BJ (cell line): ENCODE data around the gene SKAP1. TPM values are rescaled to one million over a fixed set of nuclear protein-coding genes. Genes with fewer than 3 reads are reported as not detected.

Experiments used
- CTCF ChIA-PET: fragments of 350-600 bp; formaldehyde crosslinking; extraction: SDS; loops from one replicate; lab custom pipeline; 2021; ENCODE audit warnings: antibody characterized with exemption, inconsistent platforms; lab: Yijun Ruan, JAX
- POLR2A ChIA-PET: fragments of 300-600 bp; sonication (Branson Sonifier 250); formaldehyde crosslinking; extraction: SDS; loops from one replicate; lab custom pipeline; 2021; ENCODE audit warnings: antibody characterized with exemption; lab: Charles Lee
- DNase-seq: peaks from one replicate; pipeline ENCODE4 v3.0.0-alpha.2; 2011; ENCODE audit warnings: low read depth
- H3K27me3 ChIP-seq: 2 replicates; pipeline ENCODE4 v1.6.0; 2011; ENCODE audit warnings: low read length; ENCODE audit not compliant: control insufficient read depth, insufficient read depth
- H3K36me3 ChIP-seq: 2 replicates; pipeline ENCODE4 v1.5.1; 2011; ENCODE audit warnings: low read length; ENCODE audit not compliant: control insufficient read depth, insufficient read depth
- H3K4me3 ChIP-seq: 2 replicates; pipeline ENCODE4 v1.5.1; 2011; ENCODE audit warnings: low read depth, mild to moderate bottlenecking, control low read depth, low read length
- CTCF ChIP-seq: IDR thresholded peaks from 2 replicates; pipeline ENCODE4 v1.5.1; 2011; ENCODE audit warnings: low read depth, mild to moderate bottlenecking, control low read depth, inconsistent platforms, low read length, moderate library complexity; ENCODE audit not compliant: insufficient read depth
- polyA plus RNA-seq: library from polyadenylated mRNA; depleted of rRNA; stranded (reverse); fragments of >200 nt; gene quantifications from 2 replicates; pipeline ENCODE4 v1.2.3, GENCODE V29; 2011

The SKAP1 gene
- polyA plus RNA-seq, 1 experiment = not detected

- ChIA-PET POLR2A (no interaction called here), CTCF (interaction anchor here (1.4 kb wide), 1 partner anchor 21 kb away, joined by 5 read pairs; no protein-coding TSS in a partner anchor)
- TF ChIP-seq CTCF = no peak
- no peak for DNase-seq
- Histone ChIP-seq H3K27me3 (no peaks in the 10 kb centered on the region), H3K4me3 (no peak overlapping the region), H3K36me3 (no peaks in the 10 kb centered on the region)
These were observed 190.9 kb downstream of the SKAP1 start for GRCh38 chr17:48238933-48239602.

GRCh38 chr17:48237456-48237855 lies 192.6 kb downstream of the SKAP1 start:
- no peak for DNase-seq

GRCh38 chr17:48236681-48237134 lies 193.3 kb downstream of the SKAP1 start:
- TF ChIP-seq CTCF = no peak
- ChIA-PET POLR2A (no interaction called here), CTCF (interaction anchor here (0.7 kb wide), 1 partner anchor 218 kb away, joined by 3 read pairs; no protein-coding TSS in a partner anchor)
- DNase-seq = no peak
- H3K27me3 ChIP-seq = peaks cover 2% of the 10 kb centered on the region
- no peaks in the 10 kb centered on the region for H3K36me3 ChIP-seq
- H3K4me3 ChIP-seq = no peak overlapping the region

More at GRCh38 chr17:48237456-48237855, 192.6 kb downstream of the SKAP1 start:
- Histone ChIP-seq H3K27me3 (no peaks in the 10 kb centered on the region), H3K36me3 (no peaks in the 10 kb centered on the region), H3K4me3 (no peak overlapping the region)
- TF ChIP-seq CTCF = no peak
- ChIA-PET POLR2A (no interaction called here), CTCF (interaction anchor here (0.6 to 0.9 kb wide), 3 partner anchors 22 to 218 kb away, joined by 3 to 4 read pairs (median 3); no protein-coding TSS in a partner anchor)

- ChIA-PET CTCF (no interaction called here), POLR2A (no interaction called here)
- Histone ChIP-seq H3K4me3 (no peak overlapping the region), H3K36me3 (no peaks in the 10 kb centered on the region), H3K27me3 (peaks cover 2% of the 10 kb centered on the region)
- no peak for TF ChIP-seq CTCF
- no peak for DNase-seq
These were observed 195.1 kb downstream of the SKAP1 start for GRCh38 chr17:48234922-48235321.

- no peak for TF ChIP-seq CTCF
- no peak overlapping the region for H3K4me3 ChIP-seq
- H3K27me3 ChIP-seq = peaks cover 3% of the 10 kb centered on the region
- POLR2A ChIA-PET = no interaction called here
- CTCF ChIA-PET = interaction anchor here (0.6 to 0.9 kb wide), 2 partner anchors 10 to 16 kb away, joined by 3 read pairs; no protein-coding TSS in a partner anchor
- H3K36me3 ChIP-seq = no peaks in the 10 kb centered on the region
- no peak for DNase-seq
These were observed 197.7 kb downstream of the SKAP1 start for GRCh38 chr17:48231995-48232959.
